Lung (tissue), 12 donors: ENCODE measurements around the gene FAM177A1. TPM values are rescaled to one million over a fixed set of nuclear protein-coding genes. Genes with fewer than 3 reads are reported as not detected.
A peak's percentile ranks its signal among the peaks of the same experiment; 100 is the strongest.

Experiments
- ATAC-seq: fragments of 200-7000 bp; cut with Tn5 transposase; one replicate; pipeline ENCODE4 v1.9.1; 2020; ENCODE audit warnings: moderate number of reproducible peaks; ENCODE audit not compliant: insufficient read depth, low FRiP score
- DNase-seq, 3 donors: peaks; one replicate each; pipeline ENCODE4 v3.0.0-alpha.2; 2013 to 2017
- H3K27ac ChIP-seq, 2 donors: one replicate each; pipeline ENCODE4 v1.5.1; 2013; ENCODE audit warnings: mild to moderate bottlenecking in 2 of 2, moderate library complexity in 2 of 2, control low read depth in 1 of 2, inconsistent platforms in 1 of 2, low read depth in 1 of 2, low read length in 1 of 2
- H3K27me3 ChIP-seq, 3 donors: one replicate each; pipeline ENCODE4 v1.5.1; 2013; ENCODE audit warnings: low read length in 2 of 3; ENCODE audit not compliant: control insufficient read depth in 3 of 3, insufficient read depth in 3 of 3
- H3K36me3 ChIP-seq, 4 donors: one replicate each; pipeline ENCODE4 v1.5.1; 2013; ENCODE audit warnings: low read length in 4 of 4, mild to moderate bottlenecking in 1 of 4, moderate library complexity in 1 of 4; ENCODE audit not compliant: control insufficient read depth in 4 of 4, insufficient read depth in 4 of 4
- H3K4me1 ChIP-seq, 5 donors: one replicate each; pipeline ENCODE4 v1.5.1; 2013; ENCODE audit warnings: low read length in 5 of 5, mild to moderate bottlenecking in 2 of 5, moderate library complexity in 1 of 5; ENCODE audit not compliant: control insufficient read depth in 5 of 5, insufficient read depth in 5 of 5
- H3K4me3 ChIP-seq: one replicate; pipeline ENCODE4 v1.5.1; 2013; ENCODE audit warnings: mild to moderate bottlenecking, control low read depth, moderate library complexity
- H3K9ac ChIP-seq, 2 donors: one replicate each; pipeline ENCODE4 v1.5.1; 2013; ENCODE audit warnings: low read length in 2 of 2, control low read depth in 1 of 2; ENCODE audit not compliant: insufficient read depth in 1 of 2
- H3K9me3 ChIP-seq, 4 donors: one replicate each; pipeline ENCODE4 v1.5.1; 2013; ENCODE audit warnings: low read length in 3 of 4, mild to moderate bottlenecking in 1 of 4, moderate library complexity in 1 of 4; ENCODE audit not compliant: control insufficient read depth in 4 of 4, insufficient read depth in 3 of 4
- CTCF ChIP-seq: IDR thresholded peaks from 2 replicates; pipeline ENCODE4 v1.5.1; 2012; ENCODE audit warnings: mild to moderate bottlenecking; ENCODE audit errors: control extremely low read depth, extremely low read depth
- WGBS, 2 donors: extraction: QIAGEN DNeasy Blood & Tissue Kit; methylation state at CpG; one replicate each; pipeline ENCODE4 v1.1.7; 2013; 5-methylcytosine and 5-hydroxymethylcytosine counted together
- polyA plus RNA-seq, 2 donors: library from polyadenylated mRNA; stranded (reverse); fragments of 200-250 nt; gene quantifications; one replicate each; pipeline ENCODE4 v1.2.1, GENCODE V29; 2013
- total RNA-seq, 2 donors: library from RNA; depleted of rRNA in 1 of 2; stranded (reverse); fragments of >200 nt in 1 of 2; gene quantifications; one replicate each; pipeline ENCODE4 v1.2.1, GENCODE V29; 2014 to 2021
- donor health status: control.
- donor health status: control.
- donor health status: Bipolar disorder and iron deficiency.
- donor health status: healthy.
- donor health status: DM: yes; HTN: yes; CAD: no.

The FAM177A1 gene
- total and polyA plus RNA-seq, 4 donors = 62.3 to 153 (median 81.0) TPM

GRCh38 chr14:35121026-35121886 lies 75.2 kb downstream of the FAM177A1 start:
- H3K27me3 ChIP-seq = no peaks in the 10 kb centered on the region
- WGBS, 2 donors = 18 to 21% methylated on average over 34 of the region's 34 CpGs
- H3K9me3 ChIP-seq = no peaks in the 10 kb centered on the region
- peak overlapping the region; percentile 79 for H3K4me3 ChIP-seq
- H3K9ac ChIP-seq = peak overlapping the region; percentile 91 to 98
- H3K36me3 ChIP-seq = peaks cover 0 to 10% (median under 1%) of the 10 kb centered on the region in 4 donors
- TF ChIP-seq CTCF = no peak
- peak overlapping the region; percentile 95 to 97 for H3K27ac ChIP-seq
- ATAC-seq (no peak), DNase-seq (peak in 1 of 3 donors; percentile 18)
- peaks cover 0 to 17% (median 6%) of the 10 kb centered on the region in 5 donors for H3K4me1 ChIP-seq

GRCh38 chr14:35121887-35122695 lies 76.0 kb downstream of the FAM177A1 start, which contains the start of the genes PPP2R3C and PRORP:
TSS of gene PPP2R3C (minus strand) at chr14:35121990. CDS start at chr14:35121959, 31 bp downstream.
TSS of gene PRORP (plus strand) at chr14:35122552. CDS start at chr14:35123246, 694 bp downstream.
- peak; percentile 91 to 96 (median 95) for DNase-seq
- 0% methylated on average over 57 of the region's 57 CpGs for WGBS, 2 donors
- peak within 1 kb of the TSS; percentile 79 for H3K4me3 ChIP-seq
- H3K27me3 ChIP-seq = no peaks in the 10 kb centered on the region
- H3K36me3 ChIP-seq = peaks cover 0 to 3% (median under 1%) of the 10 kb centered on the region in 4 donors
- H3K4me1 ChIP-seq = peaks cover 0 to 17% (median 6%) of the 10 kb centered on the region in 5 donors
- TF ChIP-seq CTCF = no peak
- peak within 1 kb of the TSS; percentile 95 to 97 for H3K27ac ChIP-seq
- no peaks in the 10 kb centered on the region for H3K9me3 ChIP-seq
- H3K9ac ChIP-seq = peak within 1 kb of the TSS; percentile 91 to 98
- peak; percentile 94 for ATAC-seq

- no peaks in the 10 kb centered on the region for H3K27me3 ChIP-seq
- H3K4me1 ChIP-seq = peaks cover 0 to 17% (median 6%) of the 10 kb centered on the region in 5 donors
- peaks cover 0 to 3% (median under 1%) of the 10 kb centered on the region in 4 donors for H3K36me3 ChIP-seq
- DNase-seq = peak in 1 of 3 donors; percentile 18
- peak overlapping the region; percentile 95 to 97 for H3K27ac ChIP-seq
- peak; percentile 5 for ATAC-seq
- H3K4me3 ChIP-seq = peak overlapping the region; percentile 79
- H3K9me3 ChIP-seq = no peaks in the 10 kb centered on the region
- H3K9ac ChIP-seq = peak overlapping the region; percentile 35 to 98
- no peak for TF ChIP-seq CTCF
- 2 to 5% methylated on average over 23 of the region's 23 CpGs for WGBS, 2 donors
Measured at GRCh38 chr14:35122696-35123387, 76.8 kb downstream of the FAM177A1 start.
